HCT116 (cell line): Measurements from ENCODE around the gene FHOD3.

Experiments
- CEBPB ChIP-seq: IDR thresholded peaks from 2 replicates; pipeline ENCODE4 v1.6.1; 2012; ENCODE audit warnings: low read depth
- EGR1 ChIP-seq: IDR thresholded peaks from 2 replicates; pipeline ENCODE4 v1.6.1; 2012; ENCODE audit warnings: low read depth
- EZH2 ChIP-seq: fragments of 200-600 bp; sonication (generic); IDR thresholded peaks from 2 replicates; pipeline ENCODE4 v1.6.1; 2017; ENCODE audit warnings: antibody characterized with exemption, mixed run types
- EZH2phosphoT487 ChIP-seq: fragments of 200-600 bp; IDR thresholded peaks from 2 replicates; pipeline ENCODE4 v1.6.1; 2018; ENCODE audit warnings: antibody characterized with exemption, borderline replicate concordance
- POLR2A ChIP-seq: IDR thresholded peaks from 2 replicates; pipeline ENCODE4 v1.7.0; 2011; ENCODE audit warnings: borderline replicate concordance; ENCODE audit not compliant: insufficient read depth, insufficient read length; ENCODE audit errors: extremely low read depth
- POLR2AphosphoS5 ChIP-seq: IDR thresholded peaks from 2 replicates; pipeline ENCODE4 v1.6.1; 2011; ENCODE audit warnings: mild to moderate bottlenecking, low read depth, low read length, moderate library complexity
- RAD21 ChIP-seq: IDR thresholded peaks from 2 replicates; pipeline ENCODE4 v1.6.1; 2012; ENCODE audit warnings: low read depth, mild to moderate bottlenecking
- SP1 ChIP-seq: IDR thresholded peaks from 2 replicates; pipeline ENCODE4 v1.6.1; 2012; ENCODE audit warnings: low read depth
- SRF ChIP-seq: IDR thresholded peaks from 2 replicates; pipeline ENCODE4 v1.6.1; 2012; ENCODE audit warnings: low read depth
- YY1 ChIP-seq: IDR thresholded peaks from 2 replicates; pipeline ENCODE4 v1.6.1; 2011; ENCODE audit warnings: low read length, low read depth, moderate library complexity, mild to moderate bottlenecking; ENCODE audit not compliant: insufficient replicate concordance; ENCODE audit errors: extremely low read depth
- ZNF274 ChIP-seq: fragments of 200-500 bp; sonication (Bioruptor generic); IDR thresholded peaks from 2 replicates; pipeline ENCODE4 v1.6.1; 2014; ENCODE audit warnings: mild to moderate bottlenecking, low read depth, low read length, inconsistent platforms
- TF ChIP-seq, protein P1 (sequence below), 3 experiments: fragments of 200-600 bp in 1 of 3; sonication (generic) in 1 of 3; IDR thresholded peaks in 2 of 3; conservative IDR thresholded peaks in 1 of 3; 2 replicates each; pipeline ENCODE4 v1.5.1; 2012 to 2017; ENCODE audit warnings: low read depth in 2 of 3, low read length in 2 of 3, antibody characterized with exemption in 1 of 3, borderline replicate concordance in 1 of 3, control low read depth in 1 of 3, mild to moderate bottlenecking in 1 of 3, mixed read lengths in 1 of 3, mixed run types in 1 of 3, moderate library complexity in 1 of 3; ENCODE audit not compliant: insufficient read depth in 1 of 3
- TF ChIP-seq, protein P2 (sequence below): IDR thresholded peaks from 2 replicates; pipeline ENCODE4 v1.6.1; 2012; ENCODE audit warnings: low read depth

DNA sequence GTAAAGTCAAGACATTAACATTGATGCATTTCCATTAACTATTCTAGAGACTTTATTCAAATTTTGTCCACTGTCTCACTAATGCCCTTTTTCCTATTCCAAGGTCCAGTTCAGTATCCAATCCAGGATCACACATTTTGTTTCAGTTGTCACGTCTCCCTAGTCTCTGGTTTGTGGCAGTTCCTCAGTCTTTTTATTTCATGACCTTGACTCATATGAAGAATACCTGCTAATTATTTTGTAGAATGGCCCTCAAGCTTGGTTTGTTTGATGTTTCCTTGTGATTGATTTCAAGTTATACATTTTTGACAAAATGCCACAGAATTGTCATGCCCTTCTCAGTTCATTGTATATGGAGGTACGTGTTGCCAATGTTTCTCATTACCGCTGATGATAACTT is 145.2 kb downstream of the FHOD3 start:
- TF ChIP-seq POLR2AphosphoS5 (no peak), POLR2A (no peak), SRF (no peak), CEBPB (no peak), EZH2 (no peak), SP1 (no peak), ZNF274 (no peak), EGR1 (no peak), RAD21 (no peak), EZH2phosphoT487 (no peak), YY1 (no peak)
- TF ChIP-seq, protein P1, sequence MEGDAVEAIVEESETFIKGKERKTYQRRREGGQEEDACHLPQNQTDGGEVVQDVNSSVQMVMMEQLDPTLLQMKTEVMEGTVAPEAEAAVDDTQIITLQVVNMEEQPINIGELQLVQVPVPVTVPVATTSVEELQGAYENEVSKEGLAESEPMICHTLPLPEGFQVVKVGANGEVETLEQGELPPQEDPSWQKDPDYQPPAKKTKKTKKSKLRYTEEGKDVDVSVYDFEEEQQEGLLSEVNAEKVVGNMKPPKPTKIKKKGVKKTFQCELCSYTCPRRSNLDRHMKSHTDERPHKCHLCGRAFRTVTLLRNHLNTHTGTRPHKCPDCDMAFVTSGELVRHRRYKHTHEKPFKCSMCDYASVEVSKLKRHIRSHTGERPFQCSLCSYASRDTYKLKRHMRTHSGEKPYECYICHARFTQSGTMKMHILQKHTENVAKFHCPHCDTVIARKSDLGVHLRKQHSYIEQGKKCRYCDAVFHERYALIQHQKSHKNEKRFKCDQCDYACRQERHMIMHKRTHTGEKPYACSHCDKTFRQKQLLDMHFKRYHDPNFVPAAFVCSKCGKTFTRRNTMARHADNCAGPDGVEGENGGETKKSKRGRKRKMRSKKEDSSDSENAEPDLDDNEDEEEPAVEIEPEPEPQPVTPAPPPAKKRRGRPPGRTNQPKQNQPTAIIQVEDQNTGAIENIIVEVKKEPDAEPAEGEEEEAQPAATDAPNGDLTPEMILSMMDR (IDR thresholded peaks at IDR 0.05 in 2 of 3, conservative IDR thresholded peaks at IDR 0.05 in 1 of 3; ENCODE audit: borderline replicate concordance in 1 of 3, insufficient read depth in 1 of 3, low read depth in 2 of 3, low read length in 2 of 3), result no peak
- TF ChIP-seq, protein P2, sequence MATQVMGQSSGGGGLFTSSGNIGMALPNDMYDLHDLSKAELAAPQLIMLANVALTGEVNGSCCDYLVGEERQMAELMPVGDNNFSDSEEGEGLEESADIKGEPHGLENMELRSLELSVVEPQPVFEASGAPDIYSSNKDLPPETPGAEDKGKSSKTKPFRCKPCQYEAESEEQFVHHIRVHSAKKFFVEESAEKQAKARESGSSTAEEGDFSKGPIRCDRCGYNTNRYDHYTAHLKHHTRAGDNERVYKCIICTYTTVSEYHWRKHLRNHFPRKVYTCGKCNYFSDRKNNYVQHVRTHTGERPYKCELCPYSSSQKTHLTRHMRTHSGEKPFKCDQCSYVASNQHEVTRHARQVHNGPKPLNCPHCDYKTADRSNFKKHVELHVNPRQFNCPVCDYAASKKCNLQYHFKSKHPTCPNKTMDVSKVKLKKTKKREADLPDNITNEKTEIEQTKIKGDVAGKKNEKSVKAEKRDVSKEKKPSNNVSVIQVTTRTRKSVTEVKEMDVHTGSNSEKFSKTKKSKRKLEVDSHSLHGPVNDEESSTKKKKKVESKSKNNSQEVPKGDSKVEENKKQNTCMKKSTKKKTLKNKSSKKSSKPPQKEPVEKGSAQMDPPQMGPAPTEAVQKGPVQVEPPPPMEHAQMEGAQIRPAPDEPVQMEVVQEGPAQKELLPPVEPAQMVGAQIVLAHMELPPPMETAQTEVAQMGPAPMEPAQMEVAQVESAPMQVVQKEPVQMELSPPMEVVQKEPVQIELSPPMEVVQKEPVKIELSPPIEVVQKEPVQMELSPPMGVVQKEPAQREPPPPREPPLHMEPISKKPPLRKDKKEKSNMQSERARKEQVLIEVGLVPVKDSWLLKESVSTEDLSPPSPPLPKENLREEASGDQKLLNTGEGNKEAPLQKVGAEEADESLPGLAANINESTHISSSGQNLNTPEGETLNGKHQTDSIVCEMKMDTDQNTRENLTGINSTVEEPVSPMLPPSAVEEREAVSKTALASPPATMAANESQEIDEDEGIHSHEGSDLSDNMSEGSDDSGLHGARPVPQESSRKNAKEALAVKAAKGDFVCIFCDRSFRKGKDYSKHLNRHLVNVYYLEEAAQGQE, result no peak
